ENCODE measurements around the gene NEU3.
"Not testable (repeated sequence)": the region's sequence is repeated elsewhere in the genome, so short reads cannot be mapped to it uniquely, and the experiment has no call there.

NEU3 gene

DNA sequence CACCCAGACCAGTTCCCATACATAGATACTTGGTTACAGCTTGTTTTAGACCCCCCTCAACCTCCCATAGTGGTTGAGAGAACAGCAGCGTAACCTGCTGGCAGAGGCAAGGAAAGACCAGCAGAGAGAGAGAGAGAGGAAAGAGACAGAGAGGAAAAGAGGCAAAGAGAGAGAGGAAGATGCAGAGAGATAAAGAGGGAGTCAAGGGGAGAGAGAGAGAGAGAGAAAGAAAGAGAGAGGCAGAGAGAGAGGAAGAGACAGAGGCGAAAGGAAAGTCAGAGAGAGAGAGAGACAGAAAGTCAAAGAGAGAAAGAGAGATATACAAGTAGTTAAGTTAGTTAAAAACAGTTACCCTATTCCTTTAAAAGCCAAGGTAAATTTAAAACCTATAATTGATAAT lies 52.5 kb downstream of the NEU3 start:
- Histone ChIP-seq H3K4me1 (no peaks in the 10 kb centered on the region), H3K9me3 (ENCODE audit: control insufficient read depth, low read length) (no peaks in the 10 kb centered on the region), H3K27me3 (ENCODE audit: control insufficient read depth, insufficient read depth, low read length) (no peaks in the 10 kb centered on the region), H3K4me2 (ENCODE audit: low read length) (no peak overlapping the region), H3K27ac (no peak overlapping the region), H2AFZ (no peak overlapping the region), H3K79me2 (no peaks in the 10 kb centered on the region), H3K9ac (no peak overlapping the region), H3K36me3 (ENCODE audit: control insufficient read depth, insufficient read depth, low read length) (no peaks in the 10 kb centered on the region), H3K4me3 (ENCODE audit: low read depth, low read length) (no peak overlapping the region)
- TF ChIP-seq, protein P1, sequence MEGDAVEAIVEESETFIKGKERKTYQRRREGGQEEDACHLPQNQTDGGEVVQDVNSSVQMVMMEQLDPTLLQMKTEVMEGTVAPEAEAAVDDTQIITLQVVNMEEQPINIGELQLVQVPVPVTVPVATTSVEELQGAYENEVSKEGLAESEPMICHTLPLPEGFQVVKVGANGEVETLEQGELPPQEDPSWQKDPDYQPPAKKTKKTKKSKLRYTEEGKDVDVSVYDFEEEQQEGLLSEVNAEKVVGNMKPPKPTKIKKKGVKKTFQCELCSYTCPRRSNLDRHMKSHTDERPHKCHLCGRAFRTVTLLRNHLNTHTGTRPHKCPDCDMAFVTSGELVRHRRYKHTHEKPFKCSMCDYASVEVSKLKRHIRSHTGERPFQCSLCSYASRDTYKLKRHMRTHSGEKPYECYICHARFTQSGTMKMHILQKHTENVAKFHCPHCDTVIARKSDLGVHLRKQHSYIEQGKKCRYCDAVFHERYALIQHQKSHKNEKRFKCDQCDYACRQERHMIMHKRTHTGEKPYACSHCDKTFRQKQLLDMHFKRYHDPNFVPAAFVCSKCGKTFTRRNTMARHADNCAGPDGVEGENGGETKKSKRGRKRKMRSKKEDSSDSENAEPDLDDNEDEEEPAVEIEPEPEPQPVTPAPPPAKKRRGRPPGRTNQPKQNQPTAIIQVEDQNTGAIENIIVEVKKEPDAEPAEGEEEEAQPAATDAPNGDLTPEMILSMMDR (IDR thresholded peaks at IDR 0.05) = no peak

DNA sequence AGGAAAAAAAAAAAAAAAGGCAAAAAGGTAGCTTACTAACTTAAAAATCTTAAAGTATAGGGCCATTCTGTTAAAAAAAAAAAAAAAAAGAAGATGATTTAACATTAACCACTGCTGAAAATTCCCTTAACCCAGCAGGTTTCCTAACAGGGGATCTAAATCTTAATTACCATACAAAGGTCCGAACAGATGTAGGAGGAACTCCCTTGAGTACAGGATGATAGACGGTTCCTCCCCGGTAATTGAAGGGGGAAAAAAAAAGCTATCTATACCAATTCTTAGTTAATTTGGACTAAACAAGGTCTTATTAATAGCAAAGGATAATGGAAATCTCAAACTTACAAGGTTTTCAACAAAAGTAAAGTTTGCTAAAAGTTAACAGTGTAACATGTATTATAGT lies 53.1 kb downstream of the NEU3 start:
- H3K36me3 ChIP-seq (ENCODE audit: control insufficient read depth, insufficient read depth, low read length); H3K4me1 ChIP-seq; H2AFZ ChIP-seq; H3K9me3 ChIP-seq (ENCODE audit: control insufficient read depth, low read length); H3K27me3 ChIP-seq (ENCODE audit: control insufficient read depth, insufficient read depth, low read length); H3K4me3 ChIP-seq (ENCODE audit: low read depth, low read length); H3K27ac ChIP-seq; H3K4me2 ChIP-seq (ENCODE audit: low read length); H3K79me2 ChIP-seq; H3K9ac ChIP-seq: not testable (repeated sequence)

DNA sequence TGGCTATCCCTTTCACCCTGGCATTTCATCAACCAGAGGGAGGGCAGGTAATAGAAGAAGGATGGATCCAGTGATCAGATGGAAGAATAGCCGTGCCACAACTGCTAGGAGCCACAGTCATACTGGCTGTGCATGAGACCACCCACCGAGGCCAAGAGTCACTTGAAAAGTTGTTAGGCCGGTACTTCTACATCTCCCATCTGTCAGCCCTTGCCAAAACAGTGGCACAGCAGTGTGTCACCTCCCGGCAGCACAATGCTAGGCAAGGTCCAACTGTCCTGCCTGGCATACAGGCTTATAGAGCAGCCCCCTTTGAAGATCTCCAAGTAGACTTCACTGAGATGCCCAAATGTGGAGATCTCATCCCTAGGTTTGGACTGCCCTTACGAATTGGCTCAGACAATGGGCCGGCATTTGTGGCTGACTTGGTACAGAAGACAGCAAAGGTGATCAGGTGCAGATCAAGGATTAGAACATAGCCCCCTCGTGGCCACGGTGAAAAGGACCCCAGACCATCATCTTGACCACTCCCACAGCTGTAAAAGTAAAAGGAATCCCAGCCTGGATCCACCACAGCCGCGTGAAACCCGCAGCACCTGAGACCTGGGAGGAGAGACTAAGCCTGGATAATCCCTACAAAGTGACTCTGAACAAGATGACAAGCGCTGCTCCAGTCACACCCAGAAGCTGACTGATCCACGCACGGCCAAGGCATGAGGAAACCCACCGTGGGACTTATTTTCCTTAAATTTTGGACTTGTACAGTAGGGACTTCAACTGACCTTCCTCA lies 55.8 kb downstream of the NEU3 start:
- H3K4me1 ChIP-seq; H3K4me3 ChIP-seq (ENCODE audit: low read depth, low read length); H3K9me3 ChIP-seq (ENCODE audit: control insufficient read depth, low read length); H2AFZ ChIP-seq; H3K36me3 ChIP-seq (ENCODE audit: control insufficient read depth, insufficient read depth, low read length); H3K27ac ChIP-seq; H3K9ac ChIP-seq; H3K27me3 ChIP-seq (ENCODE audit: control insufficient read depth, insufficient read depth, low read length); H3K79me2 ChIP-seq; H3K4me2 ChIP-seq (ENCODE audit: low read length): not testable (repeated sequence)

DNA sequence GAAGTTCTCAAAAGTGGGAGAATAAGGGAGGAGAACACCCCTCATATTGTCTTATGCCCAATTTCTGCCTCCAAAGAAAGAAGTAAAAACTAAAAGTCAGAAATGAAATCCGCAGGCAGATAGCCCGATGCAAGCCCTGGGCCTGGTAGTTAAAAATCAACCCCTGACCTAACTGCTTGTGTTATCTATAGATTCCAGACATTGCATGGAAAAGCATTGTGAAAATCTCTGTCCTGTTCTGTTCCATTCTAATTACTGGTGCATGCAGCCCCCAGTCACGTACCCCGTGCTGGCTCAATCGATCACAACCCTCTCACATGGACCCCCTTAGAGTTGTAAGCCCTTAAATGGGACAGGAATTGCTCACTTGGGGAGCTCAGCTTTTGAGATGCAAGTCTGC lies 57.9 kb downstream of the NEU3 start:
- H3K36me3 ChIP-seq (ENCODE audit: control insufficient read depth, insufficient read depth, low read length); H3K27me3 ChIP-seq (ENCODE audit: control insufficient read depth, insufficient read depth, low read length); H3K9me3 ChIP-seq (ENCODE audit: control insufficient read depth, low read length); H3K9ac ChIP-seq; H3K4me2 ChIP-seq (ENCODE audit: low read length); H3K79me2 ChIP-seq; H3K4me1 ChIP-seq; H3K27ac ChIP-seq; H2AFZ ChIP-seq; H3K4me3 ChIP-seq (ENCODE audit: low read depth, low read length): not testable (repeated sequence)

DNA sequence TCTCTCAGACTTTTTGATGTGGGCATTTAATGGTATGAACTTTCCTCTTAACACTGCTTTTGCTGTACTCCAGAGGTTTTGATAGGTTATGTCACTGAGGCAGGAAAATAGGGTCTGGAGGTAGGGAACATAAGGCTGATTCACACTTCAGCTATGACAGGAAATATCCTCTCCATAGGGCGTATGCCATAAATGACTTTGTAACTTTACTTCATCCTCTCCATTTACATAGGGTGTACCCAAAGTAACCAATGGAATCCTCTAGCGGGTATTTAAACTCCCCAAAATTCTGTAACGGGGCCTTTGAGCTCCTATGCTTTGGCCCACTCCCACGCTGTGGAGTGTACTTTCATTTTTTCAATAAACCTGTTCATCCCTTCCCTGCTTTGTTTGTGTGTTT lies 58.5 kb downstream of the NEU3 start:
- H3K27ac ChIP-seq = no peak overlapping the region
- H3K27me3 ChIP-seq (ENCODE audit: control insufficient read depth, insufficient read depth, low read length) = no peaks in the 10 kb centered on the region
- H3K9ac ChIP-seq = no peak overlapping the region
- TF ChIP-seq, protein P1 (IDR thresholded peaks at IDR 0.05) = no peak
- no peak overlapping the region for H3K4me2 ChIP-seq (ENCODE audit: low read length)
- H2AFZ ChIP-seq = no peak overlapping the region
- H3K4me3 ChIP-seq (ENCODE audit: low read depth, low read length) = no peak overlapping the region
- no peaks in the 10 kb centered on the region for H3K36me3 ChIP-seq (ENCODE audit: control insufficient read depth, insufficient read depth, low read length)
- no peaks in the 10 kb centered on the region for H3K9me3 ChIP-seq (ENCODE audit: control insufficient read depth, low read length)
- H3K4me1 ChIP-seq = no peaks in the 10 kb centered on the region
- H3K79me2 ChIP-seq = no peaks in the 10 kb centered on the region

DNA sequence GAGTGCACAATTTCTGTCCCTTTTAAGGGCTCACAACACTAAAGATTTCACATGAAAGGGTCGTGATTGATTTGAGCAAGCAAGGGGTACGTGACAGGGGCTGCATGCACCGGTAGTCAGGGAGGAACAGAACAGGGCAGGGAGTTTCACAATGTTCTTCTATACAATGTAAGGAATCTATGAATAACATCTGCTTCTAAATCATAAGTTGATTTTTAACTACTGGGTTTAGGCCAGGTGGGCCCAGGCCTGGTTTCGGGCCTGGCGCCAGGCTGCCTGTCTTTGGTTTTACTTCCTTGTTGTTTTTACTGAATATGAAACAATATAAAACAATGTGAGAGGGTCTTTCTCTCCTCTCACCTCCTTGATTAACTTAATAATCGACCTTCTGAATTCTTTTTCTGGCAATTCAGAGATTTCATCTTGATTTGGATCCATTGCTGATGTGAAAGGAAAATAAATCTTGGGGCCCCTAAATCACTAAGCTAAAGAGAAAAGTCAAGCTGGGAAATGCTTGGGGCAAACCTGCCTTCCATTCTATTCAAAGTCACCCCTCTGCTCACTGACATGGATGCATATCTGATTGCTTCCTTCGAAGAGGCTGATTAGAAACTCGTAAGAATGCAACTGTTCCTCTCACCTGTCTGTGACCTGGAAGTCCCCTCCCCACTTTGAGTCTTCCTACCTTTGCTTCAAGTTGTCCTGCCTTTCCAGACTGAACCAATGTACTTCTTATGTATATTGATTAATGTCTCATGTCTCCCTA lies 61.0 kb downstream of the NEU3 start:
- H3K4me2 ChIP-seq (ENCODE audit: low read length); H3K9ac ChIP-seq; H3K79me2 ChIP-seq; H3K36me3 ChIP-seq (ENCODE audit: control insufficient read depth, insufficient read depth, low read length); H3K4me1 ChIP-seq; H3K4me3 ChIP-seq (ENCODE audit: low read depth, low read length); H3K27ac ChIP-seq; H2AFZ ChIP-seq; H3K27me3 ChIP-seq (ENCODE audit: control insufficient read depth, insufficient read depth, low read length); H3K9me3 ChIP-seq (ENCODE audit: control insufficient read depth, low read length): not testable (repeated sequence)

Data from parathyroid adenoma (tissue), 2 donors.